Measurements from ENCODE around the gene ZW10. TPM values are rescaled to one million over a fixed set of nuclear protein-coding genes. Genes with fewer than 3 reads are reported as not detected.
"Not testable (repeated sequence)": the region's sequence is repeated elsewhere in the genome, so short reads cannot be mapped to it uniquely, and the experiment has no call there.

Gene ZW10
- total and polyA plus RNA-seq, 2 donors from 2014 or later: 6.7 to 11.0 TPM

DNA sequence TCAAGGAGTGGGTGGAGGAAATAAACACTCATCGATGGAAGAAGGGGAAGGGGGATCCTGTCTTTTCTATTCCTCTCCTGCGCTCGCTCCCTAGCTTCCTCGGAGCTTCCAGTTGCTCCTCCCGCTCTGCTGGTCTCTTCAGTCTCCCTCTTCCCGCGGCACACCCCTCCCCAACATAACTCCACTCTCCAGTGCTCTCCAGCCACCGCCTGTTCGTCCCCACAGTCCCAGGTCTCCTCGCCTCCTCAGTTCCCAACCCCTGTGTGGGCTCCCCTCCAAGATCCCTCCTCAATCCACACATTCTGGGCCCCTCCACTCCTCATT lies 438 bp downstream of the ZW10 start:
- H3K27ac ChIP-seq (ENCODE audit: low read depth in 2 of 2, low read length in 2 of 2): peak overlapping the region; percentile 51 to 73
- TF ChIP-seq, protein P1, sequence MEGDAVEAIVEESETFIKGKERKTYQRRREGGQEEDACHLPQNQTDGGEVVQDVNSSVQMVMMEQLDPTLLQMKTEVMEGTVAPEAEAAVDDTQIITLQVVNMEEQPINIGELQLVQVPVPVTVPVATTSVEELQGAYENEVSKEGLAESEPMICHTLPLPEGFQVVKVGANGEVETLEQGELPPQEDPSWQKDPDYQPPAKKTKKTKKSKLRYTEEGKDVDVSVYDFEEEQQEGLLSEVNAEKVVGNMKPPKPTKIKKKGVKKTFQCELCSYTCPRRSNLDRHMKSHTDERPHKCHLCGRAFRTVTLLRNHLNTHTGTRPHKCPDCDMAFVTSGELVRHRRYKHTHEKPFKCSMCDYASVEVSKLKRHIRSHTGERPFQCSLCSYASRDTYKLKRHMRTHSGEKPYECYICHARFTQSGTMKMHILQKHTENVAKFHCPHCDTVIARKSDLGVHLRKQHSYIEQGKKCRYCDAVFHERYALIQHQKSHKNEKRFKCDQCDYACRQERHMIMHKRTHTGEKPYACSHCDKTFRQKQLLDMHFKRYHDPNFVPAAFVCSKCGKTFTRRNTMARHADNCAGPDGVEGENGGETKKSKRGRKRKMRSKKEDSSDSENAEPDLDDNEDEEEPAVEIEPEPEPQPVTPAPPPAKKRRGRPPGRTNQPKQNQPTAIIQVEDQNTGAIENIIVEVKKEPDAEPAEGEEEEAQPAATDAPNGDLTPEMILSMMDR (IDR thresholded peaks at IDR 0.05; ENCODE audit: borderline replicate concordance, extremely low read depth, insufficient read depth): no peak
- intact Hi-C loops (cut with DNase I): no loop called here
- H3K4me3 ChIP-seq (ENCODE audit: low read length in 3 of 3): peak overlapping the region; percentile 79 to 96 (median 94)
- no peaks in the 10 kb centered on the region for H3K36me3 ChIP-seq (ENCODE audit: control insufficient read depth in 2 of 3, insufficient read depth in 3 of 3, low read length in 3 of 3)
- no peaks in the 10 kb centered on the region for H3K9me3 ChIP-seq (ENCODE audit: control insufficient read depth in 2 of 3, insufficient read depth in 1 of 3, low read length in 3 of 3)
- DNase-seq (peak in 1 of 5 donors; percentile 55), FAIRE-seq (no peak)
- H3K4me1 ChIP-seq (ENCODE audit: control insufficient read depth in 2 of 3, insufficient read depth in 2 of 3, low read depth in 1 of 3, low read length in 3 of 3): peaks cover 0 to 3% (median 0%) of the 10 kb centered on the region in 3 donors
- H3K9ac ChIP-seq (ENCODE audit: low read length in 3 of 3): peak overlapping the region; percentile 71 to 92 (median 88)
- no peaks in the 10 kb centered on the region for H3K27me3 ChIP-seq (ENCODE audit: control insufficient read depth, insufficient read depth, low read length)

DNA sequence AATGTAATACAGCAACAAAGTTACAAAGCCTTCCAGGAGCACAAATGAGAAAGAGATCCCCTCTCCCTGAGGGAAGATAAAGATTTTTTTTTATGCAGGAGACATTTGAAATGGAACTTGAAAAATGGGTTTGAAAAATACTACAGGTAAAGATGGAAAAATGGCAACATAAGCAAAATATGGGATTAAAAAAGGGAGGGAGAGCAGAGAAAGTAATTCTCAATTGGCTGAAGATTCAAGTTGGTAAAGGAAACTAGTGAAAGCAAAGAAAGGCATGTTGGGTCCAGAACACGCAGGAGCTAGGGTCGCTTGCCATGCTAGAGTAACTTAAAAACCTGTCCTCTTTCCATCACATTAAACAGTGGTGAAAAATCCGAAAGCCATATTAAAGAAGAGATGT lies 1.5 kb downstream of the ZW10 start:
- Histone ChIP-seq H3K9ac (ENCODE audit: low read length in 3 of 3) (no peak overlapping the region), H3K4me3 (ENCODE audit: low read length in 3 of 3) (no peak overlapping the region), H3K4me1 (ENCODE audit: control insufficient read depth in 2 of 3, insufficient read depth in 2 of 3, low read depth in 1 of 3, low read length in 3 of 3) (peaks cover 0 to 2% (median 0%) of the 10 kb centered on the region in 3 donors), H3K9me3 (ENCODE audit: control insufficient read depth in 2 of 3, insufficient read depth in 1 of 3, low read length in 3 of 3) (no peaks in the 10 kb centered on the region), H3K27ac (ENCODE audit: low read depth in 2 of 2, low read length in 2 of 2) (no peak overlapping the region), H3K27me3 (ENCODE audit: control insufficient read depth, insufficient read depth, low read length) (no peaks in the 10 kb centered on the region), H3K36me3 (ENCODE audit: control insufficient read depth in 2 of 3, insufficient read depth in 3 of 3, low read length in 3 of 3) (peaks cover 0 to 5% (median 0%) of the 10 kb centered on the region in 3 donors)
- TF ChIP-seq, protein P1 (IDR thresholded peaks at IDR 0.05; ENCODE audit: borderline replicate concordance, extremely low read depth, insufficient read depth): no peak
- intact Hi-C loops (cut with DNase I): no loop called here
- DNase-seq (no peak), FAIRE-seq (no peak)

DNA sequence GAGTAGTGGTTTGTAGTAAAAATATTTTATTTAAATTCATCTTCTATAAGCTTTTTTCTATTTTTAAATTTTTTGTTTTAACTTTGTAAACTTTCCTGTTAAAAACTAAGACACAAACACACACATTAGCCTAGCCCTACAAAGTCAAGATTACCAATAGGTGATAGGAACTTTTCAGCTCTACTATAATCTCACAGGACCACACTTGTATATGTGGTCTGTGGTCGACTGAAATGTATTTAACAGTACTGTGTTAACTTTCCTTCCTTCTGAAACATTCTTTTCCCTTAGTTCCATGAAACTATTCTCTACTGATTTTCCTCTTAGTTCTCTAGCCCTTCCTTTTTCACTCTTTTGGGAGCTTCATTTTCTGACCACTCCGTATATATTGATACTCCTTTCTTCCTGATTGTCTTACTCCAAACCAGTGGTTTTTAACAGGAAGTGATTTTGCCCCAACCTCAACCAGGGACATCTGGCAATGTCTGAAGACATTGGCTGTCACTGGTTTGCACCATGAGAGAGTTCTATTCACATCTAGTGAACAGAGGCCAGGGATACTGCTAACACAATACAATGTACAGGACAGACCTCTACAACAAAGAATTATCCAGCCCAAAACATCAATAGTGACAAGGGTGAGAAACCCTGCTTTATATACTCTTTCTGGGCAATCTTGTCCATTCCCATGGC lies 8.8 kb downstream of the ZW10 start:
- no peaks in the 10 kb centered on the region for H3K27me3 ChIP-seq (ENCODE audit: control insufficient read depth, insufficient read depth, low read length)
- H3K27ac ChIP-seq (ENCODE audit: low read depth in 2 of 2, low read length in 2 of 2): no peak overlapping the region
- FAIRE-seq (no peak), DNase-seq (no peak)
- H3K9ac ChIP-seq (ENCODE audit: low read length in 3 of 3): no peak overlapping the region
- TF ChIP-seq, protein P1 (IDR thresholded peaks at IDR 0.05; ENCODE audit: borderline replicate concordance, extremely low read depth, insufficient read depth): no peak
- H3K4me1 ChIP-seq (ENCODE audit: control insufficient read depth in 2 of 3, insufficient read depth in 2 of 3, low read depth in 1 of 3, low read length in 3 of 3): no peaks in the 10 kb centered on the region
- intact Hi-C loops (cut with DNase I): no loop called here
- no peak overlapping the region for H3K4me3 ChIP-seq (ENCODE audit: low read length in 3 of 3)
- peaks cover under 1 to 19% (median 12%) of the 10 kb centered on the region in 3 donors for H3K36me3 ChIP-seq (ENCODE audit: control insufficient read depth in 2 of 3, insufficient read depth in 3 of 3, low read length in 3 of 3)
- H3K9me3 ChIP-seq (ENCODE audit: control insufficient read depth in 2 of 3, insufficient read depth in 1 of 3, low read length in 3 of 3): no peaks in the 10 kb centered on the region

DNA sequence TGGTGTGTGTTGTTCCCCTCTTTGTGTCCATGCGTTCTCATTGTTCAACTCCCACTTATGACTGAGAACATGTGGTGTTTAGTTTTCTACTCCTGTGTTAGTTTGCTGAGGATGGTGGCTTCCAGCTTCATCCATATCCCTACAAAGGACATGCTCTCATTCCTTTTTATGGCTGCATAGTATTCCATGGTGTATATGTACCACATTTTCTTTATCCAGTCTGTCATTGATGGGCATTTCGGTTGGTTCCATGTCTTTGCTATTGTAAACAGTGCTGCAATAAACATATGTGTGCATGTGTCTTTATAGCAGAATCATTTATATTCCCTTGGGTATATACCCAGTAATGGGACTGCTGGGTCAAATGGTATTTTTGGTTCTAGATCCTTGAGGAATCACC lies 10.5 kb downstream of the ZW10 start:
- FAIRE-seq; H3K9me3 ChIP-seq (ENCODE audit: control insufficient read depth in 2 of 3, insufficient read depth in 1 of 3, low read length in 3 of 3); H3K4me1 ChIP-seq (ENCODE audit: control insufficient read depth in 2 of 3, insufficient read depth in 2 of 3, low read depth in 1 of 3, low read length in 3 of 3); H3K4me3 ChIP-seq (ENCODE audit: low read length in 3 of 3); H3K9ac ChIP-seq (ENCODE audit: low read length in 3 of 3); intact Hi-C loops (cut with DNase I); H3K27ac ChIP-seq (ENCODE audit: low read depth in 2 of 2, low read length in 2 of 2); DNase-seq; H3K27me3 ChIP-seq (ENCODE audit: control insufficient read depth, insufficient read depth, low read length): not testable (repeated sequence)
- peaks cover 2 to 23% (median 22%) of the 10 kb centered on the region in 3 donors for H3K36me3 ChIP-seq (ENCODE audit: control insufficient read depth in 2 of 3, insufficient read depth in 3 of 3, low read length in 3 of 3)
